Left kidney (tissue), 2 donors: ENCODE data around the gene ALDH1A3. TPM values are rescaled to one million over a fixed set of nuclear protein-coding genes. Genes with fewer than 3 reads are reported as not detected.

Experiments used
- DNase-seq: peaks from one replicate; pipeline ENCODE4 v3.0.0-alpha.2; 2013
- polyA plus RNA-seq: library from polyadenylated mRNA; unstranded; fragments of 120-200 nt; gene quantifications from one replicate; pipeline ENCODE4 v1.2.1, GENCODE V29; 2013; ENCODE audit not compliant: insufficient read length

ALDH1A3 gene
- polyA plus RNA-seq, 1 donor = 5.7 TPM

DNA sequence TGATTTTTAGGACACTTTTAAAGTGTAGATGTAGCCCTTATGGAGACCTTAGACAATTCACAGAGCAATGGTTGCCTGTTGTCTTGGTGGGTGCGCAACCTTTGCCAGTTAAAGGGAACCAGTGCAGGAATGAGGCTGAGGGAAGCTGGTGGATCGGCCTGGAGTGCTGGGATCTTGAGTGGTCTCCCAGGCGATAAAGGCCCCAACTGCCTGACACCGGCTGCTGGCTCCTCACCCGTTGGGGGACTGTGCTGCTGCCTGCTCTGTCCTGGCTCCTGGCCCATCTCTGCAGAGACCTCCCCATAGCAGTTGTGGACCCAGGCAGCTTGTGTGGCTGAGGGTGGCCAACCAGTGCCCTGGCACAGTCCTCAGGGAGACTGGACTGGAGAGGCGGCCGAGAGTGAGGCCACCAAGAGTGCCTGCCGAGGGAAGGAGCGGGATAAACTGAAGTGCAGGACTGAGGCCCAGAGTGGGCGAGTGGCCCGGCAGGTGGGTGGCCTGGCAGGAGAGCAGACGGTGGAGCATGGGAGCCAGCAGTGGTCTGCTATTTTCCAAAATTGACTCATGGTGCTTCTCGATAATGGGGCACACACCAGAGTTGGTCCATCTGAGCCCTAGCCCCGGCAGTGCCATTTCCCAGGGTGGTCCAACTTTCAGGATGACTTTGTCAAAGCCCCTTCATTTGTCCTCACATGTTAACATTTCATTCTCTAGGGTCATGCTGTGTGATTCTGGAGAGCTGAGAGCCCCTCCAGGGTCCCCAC is 2.1 kb downstream of the ALDH1A3 start:
- no peak for DNase-seq

DNA sequence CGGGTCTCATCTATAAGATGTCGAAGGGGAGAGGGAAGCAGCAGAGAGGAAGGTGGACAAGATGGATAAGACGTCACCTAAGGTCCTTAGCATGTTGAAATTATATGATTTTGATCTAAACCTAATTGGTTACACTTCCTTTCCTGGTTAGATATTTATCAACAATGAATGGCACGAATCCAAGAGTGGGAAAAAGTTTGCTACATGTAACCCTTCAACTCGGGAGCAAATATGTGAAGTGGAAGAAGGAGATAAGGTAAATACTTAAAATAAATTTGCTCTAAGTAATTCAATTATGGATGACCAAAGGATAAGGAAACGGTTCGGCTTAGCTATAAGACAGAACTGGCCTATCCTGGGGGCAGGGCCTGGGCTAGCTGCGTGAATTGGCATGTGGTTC is 5.5 kb downstream of the ALDH1A3 start:
- no peak for DNase-seq

DNA sequence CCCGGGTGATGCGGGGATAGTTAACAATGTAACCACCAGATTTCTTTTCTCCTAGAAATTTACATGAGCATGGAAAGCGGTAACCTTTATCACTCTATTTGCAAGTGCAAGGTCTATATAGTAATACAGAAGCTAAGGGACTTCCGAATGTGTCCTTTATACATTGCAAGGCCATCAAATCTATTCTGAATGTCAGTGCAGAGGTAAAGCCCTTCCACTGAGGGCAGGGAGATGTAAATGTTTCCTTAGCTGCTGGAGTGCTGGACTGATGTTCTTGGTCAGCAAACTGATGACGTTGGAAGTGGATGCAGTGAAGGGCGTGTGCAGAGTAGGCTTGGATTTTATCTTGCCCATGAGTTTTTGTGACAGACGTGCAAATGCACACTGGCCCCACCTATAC is 6.2 kb downstream of the ALDH1A3 start:
- no peak for DNase-seq

DNA sequence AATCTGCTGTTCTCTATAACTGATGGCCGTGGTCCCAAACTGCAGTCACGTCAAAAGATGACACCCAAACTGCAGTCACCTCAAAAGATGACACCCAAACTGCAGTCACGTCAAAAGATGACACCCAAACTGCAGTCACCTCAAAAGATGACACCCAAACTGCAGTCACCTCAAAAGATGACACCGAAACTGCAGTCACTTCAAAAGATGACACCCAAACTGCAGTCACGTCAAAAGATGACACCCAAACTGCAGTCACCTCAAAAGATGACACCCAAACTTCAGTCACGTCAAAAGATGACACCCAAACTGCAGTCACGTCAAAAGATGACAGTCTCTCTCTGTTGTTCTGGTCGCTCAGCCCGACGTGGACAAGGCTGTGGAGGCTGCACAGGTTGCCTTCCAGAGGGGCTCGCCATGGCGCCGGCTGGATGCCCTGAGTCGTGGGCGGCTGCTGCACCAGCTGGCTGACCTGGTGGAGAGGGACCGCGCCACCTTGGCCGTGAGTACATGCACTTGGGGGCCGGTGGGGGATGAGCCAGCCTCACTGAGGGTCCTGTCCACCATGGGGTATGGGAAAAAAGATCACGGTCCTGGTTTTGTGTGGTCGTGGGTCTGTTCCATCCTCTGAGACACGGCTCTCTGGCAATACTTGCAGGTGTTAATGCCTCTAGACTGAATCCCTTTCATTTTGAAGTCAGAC is 7.7 kb downstream of the ALDH1A3 start:
- no peak for DNase-seq

DNA sequence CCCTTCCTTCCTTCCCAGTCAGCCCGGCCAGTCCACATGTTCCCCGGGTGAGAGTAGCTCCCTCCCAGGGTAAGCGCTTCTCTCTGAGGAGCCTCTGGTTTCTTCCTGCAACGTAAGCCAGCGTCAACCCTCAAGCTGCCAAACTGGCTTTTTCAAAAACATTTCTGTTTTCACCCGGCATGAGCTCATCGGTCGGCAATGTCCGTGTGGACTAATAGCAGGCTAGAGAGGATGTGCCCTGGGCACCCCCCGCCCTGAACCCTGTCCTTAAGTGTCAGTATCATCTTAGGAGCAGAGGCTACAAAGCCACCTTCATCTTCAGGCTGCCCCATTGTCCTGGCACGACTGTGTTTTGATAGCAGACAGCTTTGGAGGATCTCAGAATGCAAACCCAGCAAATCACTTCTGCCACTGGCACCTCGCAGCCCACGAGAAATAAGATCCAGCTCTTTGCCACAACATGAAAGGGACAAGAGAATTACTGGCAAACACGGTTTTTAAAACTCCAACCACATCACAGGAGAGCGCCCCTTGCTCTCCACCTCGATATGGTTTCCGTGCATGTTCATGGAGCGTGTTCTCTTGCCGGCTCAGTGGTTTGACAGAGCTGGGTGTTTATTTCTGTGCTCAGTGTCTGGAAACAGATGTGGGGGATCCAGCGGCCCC is 9.9 kb downstream of the ALDH1A3 start:
- no peak for DNase-seq

DNA sequence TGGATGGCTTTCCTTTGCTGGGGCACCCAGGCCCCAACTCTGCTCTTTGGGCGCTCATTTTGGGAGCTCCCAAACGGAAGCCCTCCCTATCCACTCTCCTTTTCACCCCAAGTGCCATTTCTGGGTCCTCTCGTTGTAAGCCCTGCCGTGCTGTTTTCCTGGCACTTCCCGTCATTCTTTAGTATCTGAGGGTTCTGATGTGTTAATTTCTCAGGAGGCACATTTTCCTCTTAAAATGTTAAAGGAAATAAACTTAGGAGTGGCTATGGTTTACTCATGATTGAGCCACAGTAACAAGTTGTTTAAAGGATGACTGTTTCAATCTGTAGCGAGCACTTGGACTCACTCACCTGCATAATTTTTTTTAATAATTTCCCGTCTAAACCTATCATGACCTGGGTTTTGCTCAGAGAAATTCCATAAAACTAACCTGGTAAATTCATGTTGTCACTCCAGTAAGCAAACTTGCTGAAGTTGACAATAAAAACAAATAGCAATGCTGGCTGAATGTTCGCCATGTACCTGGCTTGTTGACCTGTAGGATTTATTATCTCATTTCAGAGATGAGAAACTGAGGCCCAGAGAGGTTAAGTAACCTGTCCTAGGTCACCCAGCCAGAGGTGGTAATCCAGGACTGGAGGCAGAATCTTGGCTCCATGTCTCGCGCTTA is 10.6 kb downstream of the ALDH1A3 start:
- DNase-seq = no peak

DNA sequence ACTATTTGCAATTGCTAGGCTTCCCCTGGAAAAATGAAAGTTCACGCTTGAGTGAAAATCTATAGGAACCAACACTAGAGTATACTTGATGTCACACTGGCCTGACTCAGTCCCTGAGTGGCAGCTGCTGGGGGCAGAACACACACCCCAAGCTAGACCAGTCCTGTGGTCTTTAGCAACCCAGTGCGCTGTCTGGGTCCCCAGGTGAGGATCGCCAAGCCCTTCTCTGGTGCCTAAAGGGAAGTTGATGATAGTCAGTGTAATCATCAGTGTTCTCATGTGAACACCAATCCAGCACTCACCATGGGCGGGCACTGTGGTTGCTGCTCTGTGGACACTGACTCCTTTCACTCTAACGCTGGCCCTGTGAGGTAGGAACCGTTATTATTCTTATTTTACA is 11.2 kb downstream of the ALDH1A3 start:
- DNase-seq = no peak

DNA sequence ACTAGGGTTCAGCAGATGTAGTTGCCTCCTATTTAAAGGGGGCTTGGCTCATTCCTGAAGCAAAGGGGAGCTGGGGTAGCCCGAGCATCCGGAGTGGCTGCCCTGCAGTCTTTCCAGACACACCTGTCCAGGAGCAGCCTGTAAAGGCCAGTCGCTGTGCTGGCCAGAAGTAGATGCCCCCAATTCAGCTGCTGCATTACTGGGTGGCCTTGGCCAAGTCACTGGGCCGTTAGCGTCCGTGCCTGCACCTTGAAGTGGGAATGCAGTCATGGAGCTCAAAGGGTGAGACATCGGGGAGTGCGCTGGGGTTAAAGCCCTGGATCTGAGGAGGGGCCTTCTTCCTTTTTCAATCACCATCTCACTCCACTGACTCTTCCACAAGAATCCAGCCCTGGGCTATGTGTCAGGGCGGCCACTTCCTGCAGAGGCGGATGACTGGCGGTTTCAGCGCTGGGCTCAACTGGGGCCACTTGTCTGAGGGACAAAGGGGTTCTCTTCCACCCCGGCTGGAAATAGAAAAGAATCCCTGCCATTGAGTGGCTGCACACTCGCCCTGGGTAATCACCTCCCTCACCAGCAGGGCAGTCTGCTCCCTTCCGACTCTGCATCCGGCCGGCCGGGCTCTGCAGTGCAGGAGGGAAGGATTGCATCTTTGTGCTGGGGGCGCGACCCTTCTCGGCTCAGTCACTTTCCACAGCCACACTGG is 11.8 kb downstream of the ALDH1A3 start:
- no peak for DNase-seq

DNA sequence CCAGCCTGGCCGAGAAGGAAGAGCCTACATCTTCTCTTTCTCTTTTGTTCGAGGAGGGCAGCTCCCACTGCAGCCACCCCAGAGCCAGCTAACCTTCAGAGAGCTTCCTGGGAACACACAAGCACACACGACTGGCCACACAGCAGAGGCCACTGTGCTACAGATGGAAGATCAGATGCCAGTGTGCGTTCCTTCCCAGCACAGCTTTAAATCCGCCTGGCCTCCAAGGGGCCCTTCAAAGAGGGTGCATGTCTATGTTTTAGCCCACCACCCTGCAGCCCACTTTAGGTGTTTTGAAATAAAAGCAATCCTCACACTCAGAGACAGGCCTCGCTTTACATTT is 12.4 kb downstream of the ALDH1A3 start:
- DNase-seq = no peak

DNA sequence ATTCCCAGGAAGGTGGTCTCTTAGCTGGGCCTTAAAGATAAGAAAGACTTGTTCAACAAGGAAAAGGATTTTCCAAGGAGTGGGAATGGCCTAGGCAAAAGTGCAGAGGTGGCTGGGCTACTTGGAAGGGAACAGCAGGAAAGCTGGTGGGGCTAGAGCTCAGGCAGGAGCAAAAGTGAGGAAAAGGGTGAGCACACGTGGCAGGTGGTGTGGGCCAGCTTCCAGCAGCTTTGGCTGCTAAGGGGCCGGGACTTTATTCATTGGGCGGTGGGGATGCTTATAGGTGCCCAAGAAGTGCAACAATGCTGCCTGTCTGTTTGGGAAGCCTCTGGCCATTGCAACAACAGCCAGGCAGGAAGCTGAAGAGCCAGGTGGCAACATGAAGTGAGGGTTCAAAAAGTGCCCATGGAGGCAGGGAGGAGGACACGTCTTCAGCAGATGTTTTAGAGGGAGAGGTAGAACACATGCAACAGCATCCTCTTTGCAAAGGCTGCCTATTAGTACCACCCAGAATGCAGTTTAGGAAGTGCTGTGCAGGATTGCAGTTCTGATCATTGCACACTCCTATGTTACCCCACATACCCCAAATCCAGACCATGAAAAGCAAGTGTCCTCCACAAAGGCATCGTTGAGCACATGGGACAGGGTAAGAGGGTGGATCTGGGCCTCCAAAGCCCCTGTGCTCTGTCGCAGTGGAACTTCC is 13.8 kb downstream of the ALDH1A3 start:
- no peak for DNase-seq

DNA sequence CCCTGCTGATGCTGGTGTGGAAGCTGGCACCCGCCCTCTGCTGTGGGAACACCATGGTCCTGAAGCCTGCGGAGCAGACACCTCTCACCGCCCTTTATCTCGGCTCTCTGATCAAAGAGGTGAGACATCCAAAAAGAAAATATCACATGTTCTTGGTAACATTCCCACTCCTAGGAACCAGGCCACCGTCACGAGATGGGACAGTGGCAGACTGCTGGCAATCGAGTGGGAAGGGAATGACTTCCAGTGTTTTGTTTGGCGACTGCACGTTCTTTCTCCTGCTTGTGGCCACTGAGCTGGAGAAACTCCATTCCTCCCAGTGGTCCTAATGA is 14.3 kb downstream of the ALDH1A3 start:
- DNase-seq = no peak

DNA sequence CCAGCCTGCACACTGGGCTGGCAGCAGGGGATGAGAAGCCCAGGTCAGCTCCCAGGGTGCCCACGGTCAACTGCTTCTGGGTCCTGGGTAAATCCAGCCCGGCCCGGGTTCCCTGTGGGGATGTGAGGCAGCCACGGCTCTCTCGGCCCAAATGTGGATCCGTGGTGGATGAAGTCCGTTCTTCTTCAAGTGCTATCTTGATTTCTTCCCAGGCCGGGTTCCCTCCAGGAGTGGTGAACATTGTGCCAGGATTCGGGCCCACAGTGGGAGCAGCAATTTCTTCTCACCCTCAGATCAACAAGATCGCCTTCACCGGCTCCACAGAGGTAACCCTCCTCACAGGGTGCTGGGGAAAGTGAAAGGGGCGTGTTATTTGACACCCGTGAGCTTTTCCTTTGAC is 16.1 kb downstream of the ALDH1A3 start:
- no peak for DNase-seq

DNA sequence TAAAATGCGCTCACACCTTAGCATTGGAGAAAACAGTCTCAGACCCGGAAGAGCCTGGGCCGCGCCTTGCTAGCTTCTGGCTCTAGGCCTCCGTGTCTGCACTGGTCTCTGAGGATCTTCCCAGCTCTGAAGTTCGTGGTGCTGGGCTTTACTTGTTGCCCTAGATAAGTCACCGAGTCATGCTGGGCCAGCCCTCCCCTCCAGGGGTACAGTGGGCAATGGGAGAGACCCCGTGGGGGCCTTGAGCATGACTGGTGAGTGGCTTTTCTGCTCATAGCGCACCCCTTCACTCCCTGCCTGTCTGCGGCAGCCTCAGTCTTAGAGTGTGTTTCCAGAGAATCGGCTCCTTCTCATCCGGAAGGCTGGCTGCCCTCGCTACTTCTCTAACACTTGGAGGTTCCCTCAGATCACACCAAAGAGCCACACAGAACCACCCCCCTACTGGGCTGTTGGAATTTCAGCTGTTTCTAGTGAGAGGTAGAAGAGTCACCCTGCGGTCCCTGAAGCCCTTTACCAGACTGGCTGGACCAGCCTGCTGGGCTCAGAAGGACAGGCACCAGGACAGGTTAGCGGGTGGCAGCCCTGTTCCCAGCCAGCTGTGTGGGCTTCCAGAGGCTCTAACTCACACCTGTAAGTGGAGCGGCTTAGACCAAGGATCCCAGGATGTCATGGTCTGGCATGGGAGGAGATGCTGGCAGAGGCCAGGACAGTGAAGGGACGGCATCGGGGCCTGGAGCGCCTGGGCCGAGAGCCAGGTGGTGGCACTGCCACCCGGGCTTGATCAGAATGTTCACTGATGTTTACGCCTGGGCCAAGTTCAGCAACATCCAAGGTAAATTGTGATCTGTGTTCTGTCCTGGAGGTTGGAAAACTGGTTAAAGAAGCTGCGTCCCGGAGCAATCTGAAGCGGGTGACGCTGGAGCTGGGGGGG is 17.9 kb downstream of the ALDH1A3 start:
- no peak for DNase-seq

DNA sequence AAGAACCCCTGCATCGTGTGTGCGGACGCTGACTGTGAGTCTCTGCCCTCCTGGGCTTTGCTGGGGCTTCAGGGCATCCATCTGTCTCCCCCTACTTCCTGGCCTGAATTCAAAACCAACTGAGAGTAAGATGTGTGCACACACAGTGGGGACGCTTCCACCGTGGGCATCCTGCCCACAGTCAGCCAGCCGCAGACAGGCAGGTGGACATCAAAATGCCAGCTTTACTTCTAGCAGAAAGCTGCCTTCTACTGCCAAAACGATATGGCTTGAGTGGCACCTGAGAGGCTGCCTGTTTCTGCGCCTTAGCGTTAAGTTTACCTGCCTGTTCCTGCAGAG is 18.5 kb downstream of the ALDH1A3 start:
- no peak for DNase-seq

DNA sequence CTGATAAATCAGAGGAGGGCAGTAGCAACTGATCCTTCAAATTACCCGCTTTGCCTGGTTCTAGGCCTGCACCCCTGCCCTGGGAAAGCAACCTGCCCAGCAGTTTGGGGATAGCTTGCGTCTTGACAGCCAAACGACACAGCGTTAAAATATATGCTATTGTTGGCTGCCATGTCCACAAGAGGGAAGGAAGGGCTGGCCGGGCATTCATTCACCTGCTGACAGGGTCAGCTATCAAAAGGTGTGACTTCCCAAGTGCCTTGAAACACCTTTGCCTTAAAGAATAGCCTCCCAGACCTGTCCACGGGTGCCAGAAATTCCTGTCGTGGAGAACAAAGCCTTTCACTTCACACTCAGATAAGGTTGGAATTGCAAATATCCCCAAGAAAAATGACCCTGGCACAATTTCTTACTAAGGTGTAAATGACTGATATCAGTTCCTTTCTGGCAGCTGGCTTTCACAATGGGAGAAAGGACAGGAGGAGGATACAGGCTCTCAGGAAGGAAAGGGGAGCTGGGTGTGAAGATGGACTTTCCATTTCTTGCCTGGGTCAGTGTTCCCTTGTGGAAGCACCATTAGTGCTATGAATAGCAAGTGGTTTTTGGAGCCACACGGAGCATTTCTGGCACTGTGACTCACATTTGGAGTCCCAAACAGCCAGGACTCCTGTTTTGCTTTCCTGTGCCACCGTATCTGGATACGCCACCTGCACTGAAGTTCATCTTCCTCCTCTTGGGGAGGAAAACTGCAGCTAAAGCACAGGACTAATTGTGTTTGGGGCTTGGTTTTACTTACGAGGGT is 19.2 kb downstream of the ALDH1A3 start:
- no peak for DNase-seq

DNA sequence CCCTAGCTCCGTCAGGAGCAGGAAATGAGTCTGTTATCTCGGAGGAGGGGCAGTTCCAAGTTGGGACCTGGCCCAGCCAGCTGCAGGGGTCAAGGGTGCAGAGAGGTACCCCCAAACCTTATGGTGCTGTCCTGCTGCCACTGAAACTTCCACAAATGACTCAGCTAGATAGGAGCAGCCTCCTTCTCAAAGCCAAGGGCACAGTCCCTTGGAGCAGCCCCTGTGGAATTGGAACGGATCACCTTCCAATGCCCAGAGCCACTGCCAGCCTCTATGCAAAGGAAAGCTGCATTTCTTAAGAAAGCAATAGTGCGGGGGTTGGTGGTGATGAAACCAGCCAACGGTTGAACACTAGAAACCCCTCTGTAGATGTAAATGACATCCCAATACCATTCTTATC is 20.0 kb downstream of the ALDH1A3 start:
- no peak for DNase-seq

DNA sequence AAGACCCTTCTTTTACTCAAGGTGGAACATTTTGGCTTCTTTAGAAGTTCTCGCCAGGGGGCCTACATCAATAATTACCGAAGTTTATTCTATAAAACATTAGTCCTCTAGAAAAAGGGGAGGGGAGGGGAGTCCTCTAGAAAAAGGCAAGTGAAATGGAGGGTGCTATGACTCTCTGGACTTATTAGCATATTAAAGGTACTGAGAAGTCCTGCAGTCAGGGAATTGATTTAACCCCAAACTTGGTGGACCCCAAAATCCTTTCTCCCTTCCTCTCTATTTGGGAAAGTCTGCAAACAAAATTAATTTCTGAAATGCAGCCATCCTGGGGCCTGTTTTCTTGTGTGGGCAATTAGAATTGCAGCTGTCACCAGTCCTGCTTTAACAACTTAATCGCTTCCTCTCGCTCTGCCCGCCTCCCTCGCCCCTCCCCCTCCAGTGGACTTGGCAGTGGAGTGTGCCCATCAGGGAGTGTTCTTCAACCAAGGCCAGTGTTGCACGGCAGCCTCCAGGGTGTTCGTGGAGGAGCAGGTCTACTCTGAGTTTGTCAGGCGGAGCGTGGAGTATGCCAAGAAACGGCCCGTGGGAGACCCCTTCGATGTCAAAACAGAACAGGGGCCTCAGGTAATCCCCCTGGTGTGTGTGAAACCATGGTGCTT is 20.6 kb downstream of the ALDH1A3 start:
- DNase-seq = no peak

DNA sequence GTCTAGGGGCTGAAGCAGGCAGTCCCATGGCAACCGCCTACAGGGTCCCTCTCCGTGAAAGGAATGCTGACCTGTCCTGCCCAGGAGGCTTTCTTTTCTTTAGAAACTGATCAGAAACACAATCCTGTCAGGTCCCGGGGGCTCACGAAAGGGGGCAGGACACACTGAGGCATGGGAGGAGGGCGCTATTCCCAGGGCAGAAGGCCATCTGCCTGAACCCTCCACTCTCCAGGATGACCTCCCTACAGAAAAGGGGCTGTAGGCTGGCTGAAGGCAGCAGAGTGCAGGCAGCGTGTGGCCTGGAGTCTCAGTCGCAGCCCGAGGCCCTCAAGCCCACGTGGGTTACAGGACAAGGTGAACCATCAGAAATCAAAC is 21.2 kb downstream of the ALDH1A3 start:
- DNase-seq = no peak

DNA sequence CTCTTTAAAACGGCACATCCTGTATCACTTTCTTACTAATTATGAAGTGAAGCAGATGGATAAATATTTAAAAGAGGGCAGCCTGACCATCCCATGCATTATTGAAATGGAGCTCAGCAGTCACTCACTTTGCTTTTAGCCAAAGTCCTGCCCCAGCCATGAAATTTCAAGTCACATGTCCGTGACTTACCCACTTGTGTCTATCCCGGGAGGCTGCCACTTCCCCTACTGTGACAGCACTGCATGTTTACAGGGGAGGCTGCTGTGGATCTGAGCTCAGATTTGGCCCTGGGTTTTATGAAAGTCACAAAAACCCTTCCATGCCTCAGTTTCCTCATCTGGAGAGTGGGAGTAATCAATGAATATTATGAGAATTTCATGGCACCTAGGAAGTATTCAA is 21.7 kb downstream of the ALDH1A3 start:
- DNase-seq = no peak
